Liver (tissue), 9 donors: ENCODE measurements around the gene SOCS3. TPM values are rescaled to one million over a fixed set of nuclear protein-coding genes. Genes with fewer than 3 reads are reported as not detected.

Source experiments
- DNase-seq: peaks from one replicate; pipeline ENCODE4 v3.0.0-alpha.2; 2017; ENCODE audit warnings: low spot score
- H3K27ac ChIP-seq, 2 donors: one replicate each; pipeline ENCODE4 v1.7.0; 2013; ENCODE audit warnings: inconsistent platforms in 2 of 2, low read length in 2 of 2, control low read depth in 1 of 2, low read depth in 1 of 2, mild to moderate bottlenecking in 1 of 2
- H3K27me3 ChIP-seq, 4 donors: one replicate each; pipeline versions ENCODE4 v1.6.1 to v1.7.0; 2013; ENCODE audit warnings: low read length in 3 of 4, inconsistent platforms in 1 of 4, mild to moderate bottlenecking in 1 of 4, moderate library complexity in 1 of 4; ENCODE audit not compliant: control insufficient read depth in 4 of 4, insufficient read depth in 4 of 4
- H3K36me3 ChIP-seq, 4 donors: one replicate each; pipeline versions ENCODE4 v1.6.1 to v1.7.0; 2013; ENCODE audit warnings: low read length in 3 of 4, mild to moderate bottlenecking in 3 of 4, low read depth in 1 of 4, moderate library complexity in 1 of 4; ENCODE audit not compliant: control insufficient read depth in 4 of 4, insufficient read depth in 3 of 4
- H3K4me1 ChIP-seq, 4 donors: one replicate each; pipeline versions ENCODE4 v1.6.1 to v1.7.0; 2013; ENCODE audit warnings: low read length in 3 of 4, mild to moderate bottlenecking in 3 of 4, moderate library complexity in 1 of 4; ENCODE audit not compliant: control insufficient read depth in 4 of 4, insufficient read depth in 4 of 4
- H3K4me3 ChIP-seq, 3 donors: one replicate each; pipeline versions ENCODE4 v1.6.1 to v1.7.0; 2013; ENCODE audit warnings: low read length in 3 of 3, control low read depth in 1 of 3, low read depth in 1 of 3, mild to moderate bottlenecking in 1 of 3
- H3K9ac ChIP-seq, 2 donors: one replicate each; pipeline ENCODE4 v1.7.0; 2013; ENCODE audit warnings: low read length in 2 of 2, mild to moderate bottlenecking in 2 of 2, moderate library complexity in 2 of 2, control low read depth in 1 of 2, low read depth in 1 of 2
- H3K9me3 ChIP-seq, 4 donors: one replicate each; pipeline versions ENCODE4 v1.6.1 to v1.7.0; 2013; ENCODE audit warnings: low read length in 3 of 4; ENCODE audit not compliant: control insufficient read depth in 4 of 4
- CTCF ChIP-seq: fragments of 150-350 bp; IDR thresholded peaks from 2 replicates; pipeline ENCODE4 v1.5.1; 2017; ENCODE audit warnings: improper control_type of control experiment, low read depth, low read length; ENCODE audit not compliant: missing input control
- EGR1 ChIP-seq, 2 donors: IDR thresholded peaks; 2 replicates each; pipeline ENCODE4 v1.6.1; 2016 to 2018; ENCODE audit warnings: antibody characterized with exemption in 2 of 2, low read depth in 2 of 2
- FOXA1 ChIP-seq: IDR thresholded peaks from 2 replicates; pipeline ENCODE4 v1.6.1; 2016; ENCODE audit warnings: antibody characterized with exemption
- GABPA ChIP-seq, 2 donors: IDR thresholded peaks in 1 of 2; conservative IDR thresholded peaks in 1 of 2; 2 replicates each; pipeline ENCODE4 v1.6.1; 2016; ENCODE audit warnings: antibody characterized with exemption in 2 of 2, mild to moderate bottlenecking in 1 of 2, moderate library complexity in 1 of 2
- HNF4A ChIP-seq, 2 donors: conservative IDR thresholded peaks; 2 replicates each; pipeline ENCODE4 v1.6.1; 2016; ENCODE audit warnings: antibody characterized with exemption in 2 of 2, mild to moderate bottlenecking in 2 of 2
- HNF4G ChIP-seq: IDR thresholded peaks from 2 replicates; pipeline ENCODE4 v1.6.1; 2016; ENCODE audit warnings: antibody characterized with exemption
- MAX ChIP-seq: IDR thresholded peaks from 2 replicates; pipeline ENCODE4 v1.6.1; 2016; ENCODE audit warnings: antibody characterized with exemption
- NR2F2 ChIP-seq: IDR thresholded peaks from 2 replicates; pipeline ENCODE4 v1.6.1; 2016; ENCODE audit warnings: antibody characterized with exemption
- RAD21 ChIP-seq, 2 donors: IDR thresholded peaks; 2 replicates each; pipeline ENCODE4 v1.6.1; 2016; ENCODE audit warnings: antibody characterized with exemption in 2 of 2, mild to moderate bottlenecking in 2 of 2
- RXRA ChIP-seq, 2 donors: IDR thresholded peaks; 2 replicates each; pipeline ENCODE4 v1.6.1; 2017 to 2018; ENCODE audit warnings: antibody characterized with exemption in 2 of 2, mild to moderate bottlenecking in 1 of 2
- SP1 ChIP-seq: IDR thresholded peaks from 2 replicates; pipeline ENCODE4 v1.6.1; 2018; ENCODE audit warnings: antibody characterized with exemption, mild to moderate bottlenecking
- YY1 ChIP-seq: IDR thresholded peaks from 2 replicates; pipeline ENCODE4 v1.6.1; 2016; ENCODE audit warnings: antibody characterized with exemption, mild to moderate bottlenecking
- WGBS: extraction: QIAGEN DNeasy Blood & Tissue Kit; methylation state at CpG from one replicate; pipeline ENCODE4 v1.1.7; 2013; 5-methylcytosine and 5-hydroxymethylcytosine counted together
- polyA plus RNA-seq, 2 donors: library from polyadenylated mRNA; stranded (reverse) in 1 of 2; unstranded in 1 of 2; fragments of 200-250 nt in 1 of 2; fragments of >200 nt in 1 of 2; fragmentation: Nextera tagmentation in 1 of 2; extraction: Ambion mirVana in 1 of 2; gene quantifications; one replicate each; pipeline versions ENCODE4 v1.2.1 to v1.2.3, GENCODE V29; 2013 to 2015
- total RNA-seq, 2 donors: library from RNA; depleted of rRNA; stranded (reverse); fragments of >200 nt; gene quantifications; one replicate each; pipeline ENCODE4 v1.2.3, GENCODE V29; 2014
- TF ChIP-seq, protein P1 (sequence below): IDR thresholded peaks from 2 replicates; pipeline ENCODE4 v1.6.1; 2016; ENCODE audit warnings: antibody characterized with exemption
- donor health status: healthy.
- donor health status: healthy.
- donor health status: healthy.
- donor health status: healthy.
- donor health status: healthy.

Gene SOCS3
- total and polyA plus RNA-seq, 4 donors: 12.2 to 48.0 (median 18.3) TPM

DNA sequence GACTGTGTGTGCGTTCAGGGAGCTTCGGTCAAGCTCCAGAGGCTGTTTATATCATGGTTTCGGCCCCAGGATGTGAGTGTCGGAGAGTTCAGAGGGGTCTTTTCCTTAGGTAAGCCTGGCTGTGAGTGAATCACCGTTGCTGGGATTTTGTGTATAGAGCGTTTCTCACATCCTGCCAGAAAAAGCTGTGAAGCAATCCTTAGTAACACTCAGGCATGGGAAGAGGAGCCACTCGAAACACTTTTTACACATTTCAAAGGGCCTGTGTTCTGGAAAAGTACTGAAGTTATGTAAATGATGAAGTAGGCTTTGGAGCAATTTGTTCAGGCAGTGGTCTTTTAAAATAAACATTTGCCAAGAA is 19.2 kb upstream of the SOCS3 start (continued):
- TF ChIP-seq, protein P1, sequence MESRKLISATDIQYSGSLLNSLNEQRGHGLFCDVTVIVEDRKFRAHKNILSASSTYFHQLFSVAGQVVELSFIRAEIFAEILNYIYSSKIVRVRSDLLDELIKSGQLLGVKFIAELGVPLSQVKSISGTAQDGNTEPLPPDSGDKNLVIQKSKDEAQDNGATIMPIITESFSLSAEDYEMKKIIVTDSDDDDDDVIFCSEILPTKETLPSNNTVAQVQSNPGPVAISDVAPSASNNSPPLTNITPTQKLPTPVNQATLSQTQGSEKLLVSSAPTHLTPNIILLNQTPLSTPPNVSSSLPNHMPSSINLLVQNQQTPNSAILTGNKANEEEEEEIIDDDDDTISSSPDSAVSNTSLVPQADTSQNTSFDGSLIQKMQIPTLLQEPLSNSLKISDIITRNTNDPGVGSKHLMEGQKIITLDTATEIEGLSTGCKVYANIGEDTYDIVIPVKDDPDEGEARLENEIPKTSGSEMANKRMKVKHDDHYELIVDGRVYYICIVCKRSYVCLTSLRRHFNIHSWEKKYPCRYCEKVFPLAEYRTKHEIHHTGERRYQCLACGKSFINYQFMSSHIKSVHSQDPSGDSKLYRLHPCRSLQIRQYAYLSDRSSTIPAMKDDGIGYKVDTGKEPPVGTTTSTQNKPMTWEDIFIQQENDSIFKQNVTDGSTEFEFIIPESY: no peak
- TF ChIP-seq MAX (no peak), SP1 (no peak), NR2F2 (no peak), HNF4A (conservative IDR thresholded peaks at IDR 0.05) (no peak)

- Histone ChIP-seq H3K9me3 (no peaks in the 10 kb centered on the region), H3K4me3 (peak within 1 kb of the TSS; percentile 82 to 95 (median 92)), H3K9ac (peak within 1 kb of the TSS; percentile 74 to 81), H3K36me3 (peaks cover 0 to 3% (median under 1%) of the 10 kb centered on the region in 4 donors), H3K4me1 (peaks cover 6 to 17% (median 12%) of the 10 kb centered on the region in 4 donors), H3K27me3 (no peaks in the 10 kb centered on the region), H3K27ac (peak within 1 kb of the TSS; percentile 83 to 95)
- TF ChIP-seq YY1: peak; percentile 80
- TF ChIP-seq FOXA1: no peak
- peak in 1 of 2 donors; percentile 21 for TF ChIP-seq EGR1 (IDR thresholded peaks at IDR 0.05; ENCODE audit: low read depth in 2 of 2)
- TF ChIP-seq HNF4G: no peak
- no peak for TF ChIP-seq RXRA (IDR thresholded peaks at IDR 0.05)
- peak; percentile 71 to 93 for TF ChIP-seq GABPA (IDR thresholded peaks at IDR 0.05 in 1 of 2, conservative IDR thresholded peaks at IDR 0.05 in 1 of 2)
- TF ChIP-seq RAD21 (IDR thresholded peaks at IDR 0.05): no peak
- 2% methylated on average over 89 of the region's 89 CpGs for WGBS
- DNase-seq: peak; percentile 82
Observed at GRCh38 chr17:78378225-78379130, 18.6 kb upstream of the SOCS3 start, which contains the start of gene PGS1. TSS of gene PGS1 (plus strand) at chr17:78378649. CDS start at chr17:78378666, 17 bp downstream.

- Histone ChIP-seq H3K27me3 (no peaks in the 10 kb centered on the region), H3K9me3 (no peaks in the 10 kb centered on the region), H3K27ac (peak overlapping the region; percentile 83 to 95), H3K36me3 (peaks cover 0 to 3% (median under 1%) of the 10 kb centered on the region in 4 donors), H3K4me1 (peaks cover 6 to 17% (median 12%) of the 10 kb centered on the region in 4 donors), H3K4me3 (peak overlapping the region; percentile 82 to 95 (median 92)), H3K9ac (peak overlapping the region in 1 of 2 donors; percentile 74)
- TF ChIP-seq MAX (no peak), CTCF (no peak), HNF4A (conservative IDR thresholded peaks at IDR 0.05) (no peak)
- no peak for DNase-seq
- 58% methylated on average over 14 of the region's 14 CpGs for WGBS
Observed at GRCh38 chr17:78377858-78378224, 18.0 kb upstream of the SOCS3 start.
